HEK293 (cell line): ENCODE measurements around the gene PTPN12.

Source experiments
- CTCF ChIA-PET: fragments of 350-600 bp; formaldehyde crosslinking; extraction: SDS; loops from one replicate; lab custom pipeline; 2021; ENCODE audit warnings: antibody characterized with exemption; lab: Yijun Ruan, JAX
- POLR2A ChIA-PET: fragments of 300-600 bp; formaldehyde crosslinking; extraction: SDS; loops from one replicate; lab custom pipeline; 2020; ENCODE audit warnings: antibody characterized with exemption, inconsistent platforms; lab: Yijun Ruan, JAX
- H3K27ac ChIP-seq: fragments of 200-500 bp; sonication (Bioruptor generic); 2 replicates; pipeline ENCODE4 v1.5.1; 2014; ENCODE audit warnings: low read depth, low read length, control low read depth, inconsistent platforms; ENCODE audit errors: extremely low read depth
- H3K36me3 ChIP-seq, 2 experiments: fragments of 200-500 bp in 1 of 2; sonication (Bioruptor generic) in 1 of 2; 1 replicate in 1 of 2; 2 replicates in 1 of 2; pipeline ENCODE4 v1.5.1; 2014 to 2017; ENCODE audit warnings: inconsistent platforms in 2 of 2, low read length in 2 of 2; ENCODE audit not compliant: control insufficient read depth in 2 of 2, insufficient read depth in 1 of 2
- H3K4me1 ChIP-seq: fragments of 200-500 bp; sonication (Bioruptor generic); 2 replicates; pipeline ENCODE4 v1.5.1; 2014; ENCODE audit warnings: mild to moderate bottlenecking, low read length, inconsistent platforms; ENCODE audit not compliant: control insufficient read depth, insufficient read depth
- H3K4me3 ChIP-seq: 2 replicates; pipeline ENCODE4 v1.5.1; 2011; ENCODE audit warnings: low read depth, mild to moderate bottlenecking, control low read depth, low read length, moderate library complexity
- H3K9me3 ChIP-seq: fragments of 200-500 bp; sonication (Bioruptor generic); 2 replicates; pipeline ENCODE4 v1.5.1; 2014; ENCODE audit warnings: low read depth, low read length, inconsistent platforms; ENCODE audit not compliant: control insufficient read depth, insufficient read depth
- FEZF1 ChIP-seq: fragments of 450-650 bp; formaldehyde crosslinking; IDR thresholded peaks from 2 replicates; pipeline ENCODE4 v1.5.1; 2016; ENCODE audit warnings: missing biosample characterization, missing genetic modification characterization
- GFI1B ChIP-seq: fragments of 450-650 bp; formaldehyde crosslinking; IDR thresholded peaks from 2 replicates; pipeline ENCODE4 v1.5.1; 2016; ENCODE audit warnings: missing biosample characterization, missing genetic modification characterization
- GLIS2 ChIP-seq: fragments of 450-650 bp; formaldehyde crosslinking; IDR thresholded peaks from 2 replicates; pipeline ENCODE4 v1.5.1; 2016; ENCODE audit warnings: missing biosample characterization, missing genetic modification characterization
- KLF17 ChIP-seq: fragments of 450-650 bp; formaldehyde crosslinking; IDR thresholded peaks from 2 replicates; pipeline ENCODE4 v1.5.1; 2016; ENCODE audit warnings: missing biosample characterization, missing genetic modification characterization
- KLF8 ChIP-seq: fragments of 450-650 bp; formaldehyde crosslinking; IDR thresholded peaks from 2 replicates; pipeline ENCODE4 v1.5.1; 2016; ENCODE audit warnings: missing biosample characterization, missing genetic modification characterization
- MZF1 ChIP-seq: fragments of 450-650 bp; formaldehyde crosslinking; IDR thresholded peaks from 2 replicates; pipeline ENCODE4 v1.5.1; 2017; ENCODE audit warnings: missing biosample characterization, missing genetic modification characterization, borderline replicate concordance
- PRDM1 ChIP-seq: fragments of 450-650 bp; formaldehyde crosslinking; IDR thresholded peaks from 2 replicates; pipeline ENCODE4; 2016; ENCODE audit warnings: missing biosample characterization, missing genetic modification characterization
- PRDM4 ChIP-seq: fragments of 450-650 bp; formaldehyde crosslinking; IDR thresholded peaks from 2 replicates; pipeline ENCODE4 v1.5.1; 2017; ENCODE audit warnings: missing biosample characterization, missing genetic modification characterization
- ZBTB17 ChIP-seq: fragments of 450-650 bp; formaldehyde crosslinking; IDR thresholded peaks from 2 replicates; pipeline ENCODE4 v1.5.1; 2016; ENCODE audit warnings: missing biosample characterization, missing genetic modification characterization
- ZBTB20 ChIP-seq: fragments of 450-650 bp; formaldehyde crosslinking; IDR thresholded peaks from 2 replicates; pipeline ENCODE4 v1.5.1; 2016; ENCODE audit warnings: missing biosample characterization, missing genetic modification characterization
- ZBTB7A ChIP-seq: fragments of 450-650 bp; formaldehyde crosslinking; IDR thresholded peaks from 2 replicates; pipeline ENCODE4 v1.5.1; 2016; ENCODE audit warnings: low read depth, missing biosample characterization, missing genetic modification characterization
- ZNF2 ChIP-seq: fragments of 450-650 bp; formaldehyde crosslinking; IDR thresholded peaks from 2 replicates; pipeline ENCODE4 v1.5.1; 2016; ENCODE audit warnings: missing biosample characterization, missing genetic modification characterization
- ZNF211 ChIP-seq: fragments of 450-650 bp; formaldehyde crosslinking; IDR thresholded peaks from 2 replicates; pipeline ENCODE4 v1.5.1; 2016; ENCODE audit warnings: low read depth, missing biosample characterization, missing genetic modification characterization
- ZNF341 ChIP-seq: fragments of 450-650 bp; formaldehyde crosslinking; IDR thresholded peaks from 2 replicates; pipeline ENCODE4; 2016; ENCODE audit warnings: low read depth, missing biosample characterization, missing genetic modification characterization
- ZNF398 ChIP-seq: fragments of 450-650 bp; formaldehyde crosslinking; IDR thresholded peaks from 2 replicates; pipeline ENCODE4 v1.5.1; 2017; ENCODE audit warnings: missing biosample characterization, missing genetic modification characterization
- ZNF473 ChIP-seq: fragments of 450-650 bp; formaldehyde crosslinking; IDR thresholded peaks from 2 replicates; pipeline ENCODE4 v1.5.1; 2017; ENCODE audit warnings: missing biosample characterization, missing genetic modification characterization
- ZNF501 ChIP-seq: fragments of 450-650 bp; formaldehyde crosslinking; IDR thresholded peaks from 2 replicates; pipeline ENCODE4 v1.5.1; 2016; ENCODE audit warnings: missing biosample characterization, missing genetic modification characterization
- ZNF521 ChIP-seq: fragments of 450-650 bp; formaldehyde crosslinking; IDR thresholded peaks from 2 replicates; pipeline ENCODE4 v1.5.1; 2017; ENCODE audit warnings: missing biosample characterization, mild to moderate bottlenecking, missing genetic modification characterization
- ZNF529 ChIP-seq: fragments of 450-650 bp; formaldehyde crosslinking; IDR thresholded peaks from 2 replicates; pipeline ENCODE4 v1.5.1; 2017; ENCODE audit warnings: missing genetic modification characterization, missing biosample characterization; ENCODE audit not compliant: insufficient replicate concordance
- ZNF610 ChIP-seq: fragments of 450-650 bp; formaldehyde crosslinking; IDR thresholded peaks from 2 replicates; pipeline ENCODE4 v1.5.1; 2016; ENCODE audit warnings: missing biosample characterization, missing genetic modification characterization, borderline replicate concordance
- ZNF670 ChIP-seq: fragments of 450-650 bp; formaldehyde crosslinking; IDR thresholded peaks from 2 replicates; pipeline ENCODE4 v1.5.1; 2016; ENCODE audit warnings: missing biosample characterization, missing genetic modification characterization, low read depth
- ZSCAN4 ChIP-seq: fragments of 450-650 bp; formaldehyde crosslinking; IDR thresholded peaks from 2 replicates; pipeline ENCODE4 v1.5.1; 2017; ENCODE audit warnings: missing biosample characterization, missing genetic modification characterization
- ZSCAN5A ChIP-seq: fragments of 450-650 bp; formaldehyde crosslinking; IDR thresholded peaks from 2 replicates; pipeline ENCODE4 v1.5.1; 2016; ENCODE audit warnings: missing biosample characterization, missing genetic modification characterization
- TF ChIP-seq, protein P1 (sequence below): fragments of 450-650 bp; formaldehyde crosslinking; IDR thresholded peaks from 2 replicates; pipeline ENCODE4 v1.5.1; 2016; ENCODE audit warnings: missing biosample characterization, missing genetic modification characterization
- TF ChIP-seq, protein P2 (sequence below): fragments of 450-650 bp; formaldehyde crosslinking; IDR thresholded peaks from 2 replicates; pipeline ENCODE4 v1.5.1; 2016; ENCODE audit warnings: missing biosample characterization, missing genetic modification characterization

Gene PTPN12

GRCh38 chr7:77536413-77537135, 521 bp upstream of the PTPN12 start (continued):
- TF ChIP-seq PRDM4 (tag by site-specific recombination) (peak; percentile 95), ZSCAN5A (tag by site-specific recombination) (no peak), ZNF2 (tag by site-specific recombination) (no peak), PRDM1 (tag by site-specific recombination) (peak; percentile 55; the same call in 1 of the 2 replicates), KLF17 (tag by site-specific recombination) (0 out of 2 replicates have a peak, but pooled peaks have one; percentile 20), ZBTB17 (tag by site-specific recombination) (peak; percentile 75), ZNF501 (tag by site-specific recombination) (0 out of 2 replicates have a peak, but pooled peaks have one; percentile 45), GFI1B (tag by site-specific recombination) (no peak), ZNF529 (no peak), KLF8 (tag by site-specific recombination) (peak; percentile 78)

DNA sequence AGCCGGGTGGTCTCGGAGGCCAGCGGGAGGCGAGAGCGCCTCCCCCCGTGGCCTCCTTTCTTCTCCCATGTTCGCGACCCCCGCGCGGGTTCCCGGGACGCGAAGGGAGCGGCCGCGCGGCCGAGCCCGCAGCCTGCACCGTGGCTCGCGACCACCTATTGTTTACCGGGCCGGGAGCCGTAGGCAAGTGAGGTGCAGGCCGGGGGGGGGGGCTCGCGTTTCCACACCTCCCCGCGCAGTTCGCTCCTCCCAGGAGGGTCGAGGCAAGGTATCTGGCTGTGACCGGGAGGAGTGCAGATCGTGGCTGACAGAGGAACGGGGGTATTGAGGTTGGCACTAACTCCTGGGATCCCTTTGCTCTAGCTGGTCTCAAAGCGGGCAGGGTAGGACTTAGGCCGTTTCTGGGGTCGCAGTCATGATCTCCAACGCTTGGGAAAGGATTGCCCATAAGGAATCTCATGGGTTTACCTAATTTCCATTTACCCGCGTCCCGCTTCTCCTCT, 734 bp downstream of the PTPN12 start:
- Histone ChIP-seq H3K36me3 (no peaks in the 10 kb centered on the region), H3K9me3 (no peaks in the 10 kb centered on the region), H3K4me3 (peak overlapping the region; percentile 65), H3K4me1 (no peaks in the 10 kb centered on the region; the same call in 1 of the 2 replicates), H3K27ac (peak overlapping the region; percentile 94)
- CTCF ChIA-PET, result interaction anchor here (0.7 kb wide), 1 partner anchor 290 kb away, joined by 3 read pairs; no protein-coding TSS in a partner anchor
- POLR2A ChIA-PET, result interaction anchor here (0.6 to 0.8 kb wide), 2 partner anchors 27 to 119 kb away, joined by 3 to 4 read pairs; no protein-coding TSS in a partner anchor
- TF ChIP-seq ZNF521 (tag by site-specific recombination) (no peak), ZBTB7A (no peak), ZSCAN4 (tag by site-specific recombination) (no peak), ZNF610 (tag by site-specific recombination) (no peak), ZBTB20 (peak; percentile 49; the same call in 1 of the 2 replicates), ZNF341 (tag by site-specific recombination) (0 out of 2 replicates have a peak, but pooled peaks have one; percentile 15), KLF8 (tag by site-specific recombination) (no peak), FEZF1 (tag by site-specific recombination) (no peak), ZNF473 (tag by site-specific recombination) (no peak), MZF1 (no peak), GLIS2 (tag by site-specific recombination) (peak; percentile 64; the same call in 1 of the 2 replicates), ZNF670 (tag by site-specific recombination) (no peak), ZBTB17 (tag by site-specific recombination) (peak; percentile 88), ZNF398 (tag by site-specific recombination) (0 out of 2 replicates have a peak, but pooled peaks have one; percentile 3), ZNF211 (tag by site-specific recombination) (no peak)
- TF ChIP-seq, protein P1, sequence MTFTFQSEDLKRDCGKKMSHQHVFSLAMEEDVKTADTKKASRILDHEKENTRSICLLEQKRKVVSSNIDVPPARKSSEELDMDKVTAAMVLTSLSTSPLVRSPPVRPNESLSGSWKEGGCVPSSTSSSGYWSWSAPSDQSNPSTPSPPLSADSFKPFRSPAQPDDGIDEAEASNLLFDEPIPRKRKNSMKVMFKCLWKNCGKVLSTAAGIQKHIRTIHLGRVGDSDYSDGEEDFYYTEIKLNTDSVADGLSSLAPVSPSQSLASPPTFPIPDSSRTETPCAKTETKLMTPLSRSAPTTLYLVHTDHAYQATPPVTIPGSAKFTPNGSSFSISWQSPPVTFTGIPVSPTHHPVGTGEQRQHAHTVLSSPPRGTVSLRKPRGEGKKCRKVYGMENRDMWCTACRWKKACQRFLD (tag by site-specific recombination), result no peak
- TF ChIP-seq, protein P2, sequence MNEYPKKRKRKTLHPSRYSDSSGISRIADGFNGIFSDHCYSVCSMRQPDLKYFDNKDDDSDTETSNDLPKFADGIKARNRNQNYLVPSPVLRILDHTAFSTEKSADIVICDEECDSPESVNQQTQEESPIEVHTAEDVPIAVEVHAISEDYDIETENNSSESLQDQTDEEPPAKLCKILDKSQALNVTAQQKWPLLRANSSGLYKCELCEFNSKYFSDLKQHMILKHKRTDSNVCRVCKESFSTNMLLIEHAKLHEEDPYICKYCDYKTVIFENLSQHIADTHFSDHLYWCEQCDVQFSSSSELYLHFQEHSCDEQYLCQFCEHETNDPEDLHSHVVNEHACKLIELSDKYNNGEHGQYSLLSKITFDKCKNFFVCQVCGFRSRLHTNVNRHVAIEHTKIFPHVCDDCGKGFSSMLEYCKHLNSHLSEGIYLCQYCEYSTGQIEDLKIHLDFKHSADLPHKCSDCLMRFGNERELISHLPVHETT (tag by site-specific recombination), result no peak
